GM21576 (cell line): ENCODE results near the gene APLP2.

Experiments used
- ATAC-seq: cut with Tn5 transposase; IDR thresholded peaks from one replicate; pipeline ENCODE4 v1.9.1; 2021; ENCODE audit warnings: mild to moderate bottlenecking, moderate library complexity; ENCODE audit not compliant: unreplicated experiment

Gene APLP2

DNA sequence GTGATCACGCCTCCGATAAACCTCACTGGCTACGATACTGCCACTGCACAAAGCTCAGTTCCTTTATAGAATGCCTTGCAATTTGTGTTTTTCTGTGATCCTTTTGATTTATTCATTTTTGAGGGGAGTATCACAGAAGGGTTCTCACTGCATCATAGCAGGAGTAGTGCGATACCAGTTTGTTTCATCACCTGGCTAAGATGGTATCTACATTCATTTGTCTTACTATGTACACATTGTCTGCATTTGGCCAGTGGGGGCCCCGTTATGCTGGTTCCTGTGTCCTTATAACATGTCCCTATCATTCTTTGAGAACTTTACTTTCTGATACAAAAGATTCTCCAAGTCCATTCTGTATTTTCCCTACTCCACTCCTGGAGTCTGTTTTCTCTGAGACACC, 44.6 kb downstream of the APLP2 start:
- no peak for ATAC-seq

- no peak for ATAC-seq
Observed at GRCh38 chr11:130114726-130115125, 45.0 kb downstream of the APLP2 start.

- ATAC-seq = no peak
Observed at GRCh38 chr11:130115218-130115617, 45.5 kb downstream of the APLP2 start.

DNA sequence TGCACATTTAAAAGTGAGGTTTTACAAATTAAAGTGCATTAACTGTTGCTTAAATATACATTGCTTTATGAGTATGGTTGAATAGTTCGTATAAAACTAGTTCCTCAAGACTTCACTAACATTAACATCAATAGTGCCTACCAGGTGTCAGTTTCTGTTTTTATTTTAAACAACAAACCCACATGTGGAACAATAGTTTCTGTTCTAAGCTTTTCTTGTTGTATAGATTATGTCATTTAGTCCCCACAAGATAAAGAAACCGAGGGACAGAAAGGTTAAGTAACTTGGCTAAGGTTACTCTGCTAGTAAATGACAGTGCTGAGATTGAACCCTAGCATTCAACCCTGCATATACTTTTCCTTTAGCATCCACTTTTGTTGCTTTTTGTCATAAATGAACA, 48.5 kb downstream of the APLP2 start:
- ATAC-seq = peak; percentile 91

GRCh38 chr11:130118636-130119387, 49.1 kb downstream of the APLP2 start:
- peak; percentile 57 for ATAC-seq

DNA sequence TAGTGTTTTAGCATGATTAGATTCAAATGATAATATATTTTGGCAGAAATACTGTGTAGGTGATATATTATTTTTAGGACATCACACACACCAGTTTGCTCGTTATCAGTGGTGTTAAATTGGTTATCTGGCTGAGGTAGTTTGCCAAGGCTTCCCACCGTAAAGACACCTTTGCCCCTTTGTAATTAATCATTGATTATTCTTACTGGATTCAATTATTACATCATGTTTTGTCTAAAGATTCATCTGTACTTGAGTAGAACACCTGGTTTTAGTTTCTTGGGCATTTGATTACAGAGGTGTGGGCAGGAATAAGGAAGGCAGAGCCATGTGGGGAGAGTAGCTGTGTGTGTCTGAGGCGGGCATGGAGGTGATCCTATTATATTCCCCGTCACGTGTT, 50.4 kb downstream of the APLP2 start:
- no peak for ATAC-seq

DNA sequence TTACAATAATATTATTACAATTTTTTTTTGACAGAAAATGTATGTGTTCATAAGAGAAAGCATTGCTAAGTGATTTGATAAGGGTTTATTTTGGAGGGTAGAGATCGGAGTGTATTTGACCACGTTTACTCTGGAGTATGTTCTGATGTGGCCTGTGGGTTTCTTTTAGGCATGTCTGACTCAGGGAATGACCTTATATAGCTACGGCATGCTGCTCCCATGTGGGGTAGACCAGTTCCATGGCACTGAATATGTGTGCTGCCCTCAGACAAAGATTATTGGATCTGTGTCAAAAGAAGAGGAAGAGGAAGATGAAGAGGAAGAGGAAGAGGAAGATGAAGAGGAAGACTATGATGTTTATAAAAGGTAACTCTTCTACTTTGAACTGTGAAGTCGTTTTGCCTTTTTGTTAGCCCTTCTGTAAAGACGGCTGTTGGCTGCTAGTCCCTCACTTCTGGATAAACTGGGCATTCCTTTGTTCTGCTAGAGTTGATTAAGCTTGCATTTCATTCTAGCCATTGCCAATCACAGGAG, 51.8 kb downstream of the APLP2 start:
- no peak for ATAC-seq

DNA sequence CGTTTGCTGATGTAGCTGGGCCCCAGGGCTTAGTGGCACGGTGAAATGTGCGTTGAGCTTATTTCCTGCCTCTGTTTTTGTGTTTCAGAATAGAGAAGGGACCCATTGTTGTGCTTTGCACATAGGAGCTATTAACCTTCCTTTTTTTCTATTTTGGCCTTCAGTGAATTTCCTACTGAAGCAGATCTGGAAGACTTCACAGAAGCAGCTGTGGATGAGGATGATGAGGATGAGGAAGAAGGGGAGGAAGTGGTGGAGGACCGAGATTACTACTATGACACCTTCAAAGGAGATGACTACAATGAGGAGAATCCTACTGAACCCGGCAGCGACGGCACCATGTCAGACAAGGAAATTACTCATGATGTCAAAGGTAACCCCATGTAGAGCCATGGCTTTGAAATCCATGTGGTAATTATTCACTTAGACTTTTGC, 52.5 kb downstream of the APLP2 start:
- no peak for ATAC-seq

DNA sequence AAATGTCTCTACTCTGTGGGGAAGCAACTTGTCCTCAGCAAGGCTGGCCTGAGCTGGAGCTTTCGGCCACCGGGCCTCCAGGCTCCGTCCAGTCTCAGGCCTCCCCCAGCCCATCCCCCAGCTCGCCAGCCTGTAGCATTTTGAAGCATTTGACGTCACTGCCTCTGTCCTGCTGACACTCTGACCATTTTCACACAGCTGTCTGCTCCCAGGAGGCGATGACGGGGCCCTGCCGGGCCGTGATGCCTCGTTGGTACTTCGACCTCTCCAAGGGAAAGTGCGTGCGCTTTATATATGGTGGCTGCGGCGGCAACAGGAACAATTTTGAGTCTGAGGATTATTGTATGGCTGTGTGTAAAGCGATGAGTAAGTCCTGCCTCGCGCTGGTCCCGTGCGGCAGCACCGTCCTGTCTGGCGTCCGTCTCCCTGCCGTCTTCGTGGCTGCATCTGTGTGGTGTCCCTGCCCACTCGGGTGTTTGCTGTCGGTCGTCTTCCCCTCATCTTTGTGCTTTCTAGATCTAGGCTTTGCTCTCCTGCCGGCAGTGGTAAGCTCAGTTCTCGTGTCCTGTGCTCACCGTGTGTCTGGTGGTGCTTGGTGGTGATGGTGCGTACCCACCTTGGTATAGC, 53.8 kb downstream of the APLP2 start:
- ATAC-seq = no peak

DNA sequence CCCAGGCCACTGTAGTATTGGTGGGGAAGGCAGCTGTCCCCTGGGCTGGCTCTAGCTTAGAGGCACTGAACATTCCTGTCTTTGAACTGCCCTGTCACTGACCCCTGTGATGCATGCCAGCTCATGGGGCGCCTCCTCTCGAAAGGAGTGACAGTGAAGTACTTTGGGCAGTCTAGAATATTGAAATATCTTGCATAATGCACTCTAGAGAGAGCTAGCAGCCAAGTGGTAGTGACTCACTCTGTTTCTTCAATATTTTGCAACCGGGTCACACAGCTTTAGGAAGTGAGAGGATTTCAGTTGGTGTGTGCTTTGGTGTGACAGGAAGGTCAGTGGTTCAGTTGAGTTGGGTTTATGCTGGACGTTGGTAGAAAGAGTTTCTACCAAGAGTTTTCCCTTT, 54.4 kb downstream of the APLP2 start:
- ATAC-seq = no peak

DNA sequence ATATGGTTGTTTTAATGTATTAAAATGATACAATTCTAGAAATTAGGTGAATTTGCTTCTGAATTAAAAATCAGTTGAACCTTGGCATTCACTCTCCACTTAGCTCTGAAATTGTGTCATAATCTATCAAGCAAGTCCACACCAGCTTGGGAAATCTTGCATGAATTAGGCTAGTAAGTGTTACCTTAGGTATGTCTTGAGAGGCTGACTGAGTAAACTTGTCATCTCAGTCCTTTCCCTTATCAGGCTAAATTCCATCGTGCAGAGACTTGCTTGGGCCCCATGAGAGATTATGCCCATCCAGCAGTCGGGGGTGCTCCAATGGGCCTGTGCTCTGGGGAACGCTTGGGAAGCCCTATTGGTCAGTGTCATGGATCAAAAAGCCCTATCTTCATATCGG, 55.9 kb downstream of the APLP2 start:
- ATAC-seq = no peak

DNA sequence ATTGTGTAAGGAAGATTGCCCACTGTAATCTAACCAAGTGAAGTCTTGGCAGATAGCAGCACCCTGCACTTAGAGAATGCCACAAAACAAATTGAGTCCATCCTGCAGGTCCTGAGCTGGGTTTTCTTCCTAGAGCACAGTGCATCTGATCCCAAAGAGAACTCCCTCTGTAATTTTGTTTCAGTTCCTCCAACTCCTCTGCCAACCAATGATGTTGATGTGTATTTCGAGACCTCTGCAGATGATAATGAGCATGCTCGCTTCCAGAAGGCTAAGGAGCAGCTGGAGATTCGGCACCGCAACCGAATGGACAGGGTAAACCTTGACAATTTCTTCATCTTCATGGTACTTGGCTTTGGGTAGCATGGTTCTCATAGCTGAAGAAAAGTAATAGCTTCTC, 56.8 kb downstream of the APLP2 start:
- ATAC-seq = no peak

DNA sequence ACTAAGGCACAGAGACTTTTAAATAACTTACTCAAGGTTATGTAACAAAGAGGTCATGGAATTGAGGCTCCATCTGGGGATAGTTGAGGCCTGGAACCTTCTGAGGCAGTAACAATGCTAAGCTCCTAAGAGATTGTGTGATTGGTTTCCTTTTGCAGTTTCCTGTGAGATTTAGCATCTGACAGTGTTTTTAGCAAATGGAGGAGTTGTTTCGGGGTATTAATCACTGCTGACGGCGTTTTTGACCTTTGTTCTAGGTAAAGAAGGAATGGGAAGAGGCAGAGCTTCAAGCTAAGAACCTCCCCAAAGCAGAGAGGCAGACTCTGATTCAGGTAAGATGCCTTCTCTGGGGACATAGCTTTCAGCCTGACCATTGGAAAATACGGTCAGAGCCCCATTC, 57.8 kb downstream of the APLP2 start:
- ATAC-seq = no peak

DNA sequence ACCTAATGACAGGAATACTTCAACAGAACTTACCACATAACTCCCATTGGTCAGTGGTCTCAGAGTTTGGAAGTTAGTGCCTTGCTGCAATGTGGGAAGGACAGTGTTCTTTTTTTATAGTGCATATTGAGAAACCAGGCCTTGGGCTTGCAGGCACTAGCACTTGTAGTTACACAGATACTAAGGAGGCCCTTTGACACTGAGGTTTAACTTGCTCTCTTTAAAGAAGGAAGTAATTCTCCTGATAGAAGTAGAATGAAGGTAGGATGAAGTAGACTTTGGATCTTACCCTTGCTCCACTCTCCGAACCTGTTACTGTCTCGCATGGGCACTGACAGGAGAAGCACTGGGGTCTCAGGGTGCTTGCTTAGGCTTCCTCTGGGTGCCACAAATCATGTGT, 58.9 kb downstream of the APLP2 start:
- ATAC-seq = no peak

GRCh38 chr11:130129922-130130321, 60.2 kb downstream of the APLP2 start:
- no peak for ATAC-seq

DNA sequence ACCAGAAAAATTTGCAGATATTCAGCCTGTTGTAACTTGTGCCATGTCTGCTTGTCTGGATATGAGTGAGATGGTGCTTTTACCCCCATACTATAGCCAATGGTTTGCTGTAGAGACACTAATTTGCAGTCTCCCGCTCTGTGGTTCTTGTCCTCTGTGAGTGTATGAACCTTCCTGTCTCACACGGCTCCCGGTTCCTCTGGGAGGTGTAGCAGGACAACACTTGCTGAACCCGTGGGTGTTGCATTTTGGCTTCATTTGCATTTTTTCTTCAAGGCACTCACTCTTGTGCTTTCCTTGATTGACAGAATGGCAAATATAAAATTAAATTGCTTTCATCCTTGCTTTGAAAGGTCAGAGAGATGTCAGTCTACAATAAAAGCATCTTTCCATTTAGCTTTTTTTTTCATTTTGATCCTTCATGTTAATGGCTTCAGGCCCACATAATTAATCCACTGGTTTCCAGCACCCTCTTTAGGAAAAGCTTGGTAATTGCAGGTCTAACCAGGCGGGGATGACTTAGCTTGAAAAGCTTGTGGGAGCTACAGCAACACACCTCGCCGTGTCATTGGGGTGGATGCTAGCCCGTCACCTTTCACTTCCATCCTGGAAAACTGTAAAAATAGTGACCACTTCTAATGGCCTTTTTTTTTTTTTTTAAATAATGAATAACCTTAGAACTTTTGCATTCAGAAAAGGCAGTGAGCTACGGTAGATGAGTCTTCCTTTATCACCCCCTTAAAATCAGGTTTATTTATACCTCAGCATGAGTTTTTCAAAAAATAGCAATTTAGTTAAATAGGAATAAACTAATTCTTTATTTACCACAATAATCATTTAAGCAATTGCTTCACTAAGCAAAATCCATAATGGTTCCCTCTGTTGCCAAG, 62.5 kb downstream of the APLP2 start:
- peak; percentile 75 for ATAC-seq

- ATAC-seq = no peak
Observed at GRCh38 chr11:130133716-130134115, 64.0 kb downstream of the APLP2 start.

- no peak for ATAC-seq
Observed at GRCh38 chr11:130136107-130136506, 66.4 kb downstream of the APLP2 start.

GRCh38 chr11:130137999-130138398, 68.3 kb downstream of the APLP2 start:
- ATAC-seq = no peak

GRCh38 chr11:130139401-130139800, 69.7 kb downstream of the APLP2 start:
- no peak for ATAC-seq

- no peak for ATAC-seq
Observed at GRCh38 chr11:130141561-130142341, 72.1 kb downstream of the APLP2 start.
